HG02588 (cell line): ENCODE measurements around the gene DOCK3.
"Not testable (repeated sequence)": the region's sequence is repeated elsewhere in the genome, so short reads cannot be mapped to it uniquely, and the experiment has no call there.

Source experiments
- ATAC-seq: cut with Tn5 transposase; IDR thresholded peaks from one replicate; pipeline ENCODE4 v1.9.1; 2021; ENCODE audit warnings: mild to moderate bottlenecking, moderate library complexity; ENCODE audit not compliant: unreplicated experiment

DOCK3 gene

DNA sequence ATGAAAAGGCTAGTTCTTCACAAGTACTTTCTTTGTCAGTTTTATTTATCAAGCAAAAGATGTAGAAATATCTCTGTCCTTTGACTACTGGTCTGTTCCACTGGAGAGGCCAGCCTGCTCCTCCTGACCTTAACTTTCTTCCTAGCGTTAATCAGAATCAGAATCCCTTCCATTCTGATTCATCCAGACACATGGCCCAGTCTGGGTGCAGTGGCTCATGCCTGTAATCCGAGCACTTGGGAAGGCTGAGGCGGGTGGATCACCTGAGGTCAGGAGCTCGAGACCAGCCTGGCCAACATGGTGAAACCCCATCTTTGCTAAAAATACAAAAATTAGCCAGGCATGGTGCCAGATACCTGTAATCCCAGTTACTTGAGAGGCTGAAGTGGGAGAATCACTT is 678.4 kb downstream of the DOCK3 start:
- ATAC-seq = no peak

DNA sequence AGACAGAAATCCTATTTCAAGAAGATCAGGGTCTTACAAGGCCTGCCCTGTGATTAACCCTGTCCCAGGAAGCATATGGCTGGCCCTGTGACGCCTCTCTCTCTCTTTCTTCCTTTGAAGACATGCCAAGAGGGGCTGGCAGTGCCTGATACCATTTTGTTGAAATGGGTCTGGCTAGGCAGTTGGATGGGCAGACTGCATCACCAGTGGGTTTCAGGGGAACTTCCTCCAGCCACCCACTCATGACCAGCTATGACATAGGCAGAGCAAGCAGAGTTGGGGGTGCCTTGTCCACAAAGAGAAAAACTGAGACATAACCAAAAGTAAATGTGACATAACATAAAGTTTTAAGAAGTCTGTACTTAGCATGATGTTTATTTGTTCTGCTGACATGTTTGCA is 679.0 kb downstream of the DOCK3 start:
- no peak for ATAC-seq

DNA sequence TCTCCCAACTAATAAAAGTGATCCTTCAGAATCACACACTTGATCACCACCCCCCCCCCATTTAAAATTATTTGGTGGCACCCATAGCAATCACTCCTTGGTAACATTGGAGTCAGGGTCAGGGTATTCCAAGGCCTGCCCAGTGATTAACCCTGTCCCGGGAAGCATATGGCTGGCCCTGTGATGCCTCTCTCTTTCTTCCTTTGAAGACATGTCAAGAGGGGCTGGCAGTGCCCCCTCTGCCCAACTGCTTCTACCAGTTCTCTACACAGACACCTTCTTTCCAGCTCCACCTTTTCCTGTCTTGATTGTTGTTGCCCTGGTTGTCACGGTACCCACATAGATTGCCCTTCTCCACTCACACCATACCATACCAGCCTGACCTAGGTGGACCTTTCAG is 679.4 kb downstream of the DOCK3 start:
- no peak for ATAC-seq

DNA sequence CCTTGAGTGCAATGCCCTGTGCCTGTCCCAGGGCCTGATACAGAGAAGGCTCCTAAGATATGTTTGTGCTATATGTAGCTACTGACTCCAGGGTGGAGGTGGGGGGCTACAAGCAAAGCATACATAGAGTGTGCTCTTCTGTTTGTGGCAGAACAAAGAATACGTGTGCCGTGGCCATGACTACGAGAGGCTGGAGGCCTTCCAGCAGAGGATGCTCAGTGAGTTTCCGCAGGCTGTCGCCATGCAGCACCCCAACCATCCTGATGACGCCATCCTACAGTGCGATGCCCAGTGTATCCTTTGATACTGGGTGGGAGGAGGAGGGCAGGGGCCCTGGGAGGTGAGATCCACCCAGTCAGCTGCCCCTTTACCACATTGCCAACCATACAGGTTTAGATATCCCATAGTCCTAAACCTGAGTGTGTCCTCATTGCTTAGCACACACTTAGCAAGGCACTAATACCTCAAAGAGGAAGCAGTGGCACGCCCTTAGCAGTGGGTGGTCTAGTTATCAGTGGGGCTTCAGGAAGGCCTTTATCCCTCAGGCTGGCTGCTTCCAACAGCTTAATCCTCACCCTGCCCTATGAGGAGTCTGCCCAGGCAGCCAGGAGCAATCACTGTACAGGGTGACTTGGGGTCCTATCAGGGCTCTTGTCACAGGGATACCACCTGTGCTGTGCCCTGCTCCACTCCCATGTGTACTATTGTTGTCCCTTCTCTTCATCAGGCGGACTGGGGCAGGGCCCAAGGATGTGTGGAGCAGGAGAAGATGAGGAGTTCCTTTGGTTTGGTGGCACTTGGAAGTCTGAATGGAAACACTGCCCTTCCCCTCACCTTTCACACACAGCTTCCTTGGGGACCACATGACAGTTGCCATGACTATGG is 680.2 kb downstream of the DOCK3 start:
- ATAC-seq = no peak

DNA sequence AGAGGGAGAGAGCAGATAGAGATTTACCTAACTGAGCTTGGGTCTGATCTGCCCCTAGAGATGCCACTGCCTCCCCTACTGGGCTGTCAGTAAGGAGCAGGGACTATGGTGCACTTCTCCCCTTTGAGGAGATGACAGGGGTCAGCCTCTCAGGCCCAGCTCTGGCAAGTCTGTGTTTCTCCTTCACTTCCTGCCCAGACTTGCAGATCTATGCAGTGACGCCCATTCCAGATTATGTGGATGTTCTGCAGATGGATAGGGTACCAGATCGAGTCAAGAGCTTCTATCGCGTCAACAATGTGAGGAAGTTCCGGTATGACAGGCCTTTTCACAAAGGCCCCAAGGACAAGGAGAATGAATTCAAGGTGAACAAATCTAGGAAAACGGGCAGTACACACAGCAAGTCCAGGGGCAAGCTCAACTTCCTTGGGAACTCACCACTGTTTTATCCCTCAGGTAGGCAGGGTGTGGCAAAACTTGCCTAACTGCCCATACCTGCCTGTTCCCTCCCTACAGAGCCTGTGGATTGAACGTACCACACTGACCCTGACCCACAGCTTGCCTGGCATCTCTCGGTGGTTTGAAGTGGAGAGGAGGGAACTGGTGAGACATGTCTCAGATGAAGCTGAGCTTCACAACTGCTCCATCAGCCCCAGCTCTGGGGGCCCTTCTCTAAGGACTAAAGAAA is 681.3 kb downstream of the DOCK3 start:
- ATAC-seq = no peak

DNA sequence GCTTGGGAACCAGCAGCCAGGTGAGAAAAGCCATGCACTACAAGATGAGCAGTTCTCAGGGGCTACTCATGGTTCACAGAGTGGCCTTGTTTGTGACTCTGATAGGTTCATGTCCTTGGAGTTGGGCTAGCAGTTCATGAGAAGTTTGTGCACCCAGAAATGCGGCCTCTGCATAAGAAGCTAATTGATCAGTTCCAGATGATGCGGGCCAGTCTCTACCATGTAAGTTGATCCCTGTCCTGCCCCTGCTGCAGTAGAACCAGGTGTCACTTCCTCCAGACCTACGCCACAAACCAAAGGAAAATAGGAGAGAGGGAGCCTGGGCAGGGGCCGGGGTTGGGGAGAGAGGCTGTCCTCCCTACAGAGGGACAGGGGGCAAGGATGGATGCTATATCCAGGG is 683.1 kb downstream of the DOCK3 start:
- no peak for ATAC-seq

DNA sequence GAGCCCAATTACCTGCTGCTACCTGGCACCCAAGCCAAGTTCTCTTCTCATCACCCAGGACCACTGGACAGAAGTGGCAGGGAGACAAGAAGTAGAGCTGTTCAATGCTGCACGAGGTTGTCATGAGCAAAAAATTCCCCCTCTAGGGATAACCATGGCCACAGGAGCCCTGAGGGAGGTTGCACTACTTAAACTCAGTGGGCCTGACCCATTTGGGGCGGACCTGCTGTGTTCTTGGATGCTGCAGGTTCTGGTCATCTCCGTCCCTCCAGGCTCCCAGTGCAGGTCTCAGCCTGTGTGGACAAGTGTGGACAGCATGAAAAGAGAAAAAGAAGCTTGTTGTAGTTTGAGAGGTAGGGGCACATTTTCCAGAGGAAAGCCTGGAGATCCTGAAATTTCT is 684.3 kb downstream of the DOCK3 start:
- ATAC-seq = no peak

DNA sequence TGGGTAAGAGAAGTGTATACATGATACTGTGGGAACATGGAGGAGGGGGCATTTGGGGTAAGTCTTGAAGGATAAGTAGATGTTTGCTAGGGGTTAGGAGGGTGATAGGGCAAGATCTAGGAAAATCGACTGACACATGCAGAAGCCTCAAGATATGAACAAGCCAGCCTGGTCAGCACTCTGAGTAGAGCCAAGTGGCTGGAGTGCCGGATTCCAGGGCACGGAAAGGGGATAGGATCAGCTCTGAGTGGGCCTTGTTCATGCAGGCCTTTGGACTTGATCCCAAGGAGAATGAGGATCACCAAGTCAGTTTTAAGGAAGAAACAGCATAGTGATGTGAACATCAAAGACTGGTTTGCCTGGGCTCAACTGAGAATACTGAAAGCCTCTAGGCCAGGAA is 686.1 kb downstream of the DOCK3 start:
- no peak for ATAC-seq

DNA sequence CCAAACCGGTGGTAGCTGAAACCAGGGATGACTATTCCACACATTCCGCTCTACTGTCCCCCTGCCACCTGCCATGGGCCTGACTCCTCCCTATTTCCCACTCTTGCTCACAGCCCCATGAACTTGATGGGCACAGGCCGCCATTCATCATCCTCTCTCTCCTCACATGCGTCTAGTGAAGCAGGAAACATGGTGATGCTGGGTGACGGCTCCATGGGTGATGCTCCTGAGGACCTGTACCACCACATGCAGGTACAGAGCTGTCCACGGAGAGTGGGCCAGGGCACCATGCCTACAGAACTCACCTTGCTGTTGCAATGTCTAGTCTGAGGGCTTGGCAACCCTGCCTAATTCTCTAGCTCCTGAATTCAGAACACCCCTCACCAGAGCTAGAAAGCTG is 687.0 kb downstream of the DOCK3 start:
- ATAC-seq = no peak

DNA sequence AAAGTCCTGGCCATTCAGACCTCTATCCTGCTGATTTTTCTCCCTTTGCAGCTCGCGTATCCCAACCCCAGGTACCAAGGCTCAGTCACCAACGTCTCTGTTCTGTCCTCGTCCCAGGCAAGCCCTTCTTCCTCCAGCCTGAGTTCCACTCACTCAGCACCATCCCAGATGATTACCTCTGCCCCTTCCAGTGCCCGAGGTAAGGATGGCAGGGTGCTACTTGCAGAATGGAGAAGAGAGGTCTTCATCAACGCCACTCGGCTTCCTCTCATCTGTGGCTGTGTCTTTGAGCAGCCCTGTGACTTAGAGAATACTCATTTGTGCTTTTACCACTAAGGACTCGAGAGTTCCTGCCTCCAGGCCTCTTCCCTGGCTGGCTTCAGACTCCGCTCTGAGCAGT is 687.7 kb downstream of the DOCK3 start:
- ATAC-seq = no peak

DNA sequence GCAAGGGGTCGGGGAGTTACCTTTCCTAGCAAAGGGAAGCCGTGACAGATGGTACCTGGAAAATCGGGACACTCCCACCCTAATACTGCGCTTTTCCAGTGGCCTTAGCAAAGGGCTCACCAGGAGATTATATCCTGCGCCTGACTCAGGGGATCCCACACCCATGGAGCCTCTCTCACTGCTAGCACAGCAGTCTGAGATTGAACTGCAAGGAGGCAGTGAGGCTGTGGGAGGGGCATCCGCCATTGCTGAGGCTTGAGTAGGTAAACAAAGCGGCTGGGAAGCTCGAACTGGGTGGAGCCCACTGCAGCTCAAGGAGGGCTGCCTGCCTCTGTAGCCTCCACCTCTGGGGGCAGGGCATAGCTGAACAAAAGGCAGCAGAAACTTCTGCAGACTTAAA is 693.5 kb downstream of the DOCK3 start:
- ATAC-seq = not testable (repeated sequence)

DNA sequence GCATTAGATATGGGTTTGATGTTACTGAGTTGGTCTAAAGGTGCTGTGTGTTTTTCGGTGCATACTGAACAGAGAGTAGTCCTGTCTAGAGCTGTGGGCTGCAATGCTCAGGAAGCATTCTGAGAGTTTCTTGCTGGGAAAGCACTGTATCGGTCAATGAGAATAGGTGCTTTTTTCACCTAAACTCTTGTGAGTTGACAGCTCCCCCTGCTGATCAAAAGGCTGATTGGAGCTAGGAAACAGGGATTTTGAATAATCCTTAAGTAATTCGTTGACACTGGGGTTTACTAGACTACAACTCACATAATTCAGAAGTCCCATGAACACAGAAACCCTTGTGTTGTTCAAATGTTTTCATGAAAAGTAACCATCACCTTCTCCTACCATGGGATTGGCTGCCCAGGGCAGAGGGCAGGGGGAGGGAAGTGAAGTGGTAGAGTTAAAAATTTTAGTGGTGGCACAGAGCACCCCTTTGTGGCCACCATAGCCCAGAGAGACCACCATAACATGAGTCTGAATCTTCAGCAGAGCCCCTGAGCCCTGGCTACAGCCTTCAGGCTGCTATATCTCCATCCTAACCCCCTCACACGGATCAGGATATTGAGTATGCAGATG is 697.3 kb downstream of the DOCK3 start:
- no peak for ATAC-seq

DNA sequence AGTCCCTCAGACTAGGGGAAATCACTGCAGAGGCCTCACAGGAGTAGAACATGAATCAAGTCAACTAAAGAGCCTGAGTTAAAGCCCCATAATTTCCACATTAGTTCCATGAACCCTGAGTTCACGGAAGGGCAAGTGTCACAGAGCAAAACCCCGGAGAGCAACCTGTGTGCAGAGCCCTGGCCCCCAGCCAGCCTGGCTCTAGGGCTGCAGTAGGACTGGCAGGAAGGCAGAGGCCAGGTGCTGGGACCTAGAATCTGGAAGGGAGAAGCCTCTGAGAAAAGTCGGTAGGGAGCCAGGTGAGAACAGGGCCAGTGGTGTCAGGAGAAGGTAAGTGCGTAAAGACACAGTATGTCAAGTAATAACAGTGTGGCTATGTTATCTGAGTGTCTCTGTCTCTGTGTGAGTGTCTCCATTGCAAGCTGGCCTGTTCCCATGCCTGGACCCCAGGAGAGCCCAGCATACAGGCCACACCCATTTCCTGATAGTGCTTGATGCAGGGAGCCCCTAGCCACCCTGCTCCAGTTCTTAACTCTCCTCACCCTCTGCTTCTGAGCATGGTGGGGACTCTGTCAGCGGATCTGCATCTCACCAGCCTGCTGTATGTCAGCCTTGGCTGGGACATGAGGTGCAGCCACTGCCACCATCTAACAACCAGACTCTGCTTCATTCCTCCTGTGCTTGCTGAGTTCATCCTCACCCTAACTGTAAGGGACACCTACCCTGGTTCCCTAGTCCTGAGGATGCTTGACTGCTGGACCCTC is 699.1 kb downstream of the DOCK3 start:
- ATAC-seq = no peak

DNA sequence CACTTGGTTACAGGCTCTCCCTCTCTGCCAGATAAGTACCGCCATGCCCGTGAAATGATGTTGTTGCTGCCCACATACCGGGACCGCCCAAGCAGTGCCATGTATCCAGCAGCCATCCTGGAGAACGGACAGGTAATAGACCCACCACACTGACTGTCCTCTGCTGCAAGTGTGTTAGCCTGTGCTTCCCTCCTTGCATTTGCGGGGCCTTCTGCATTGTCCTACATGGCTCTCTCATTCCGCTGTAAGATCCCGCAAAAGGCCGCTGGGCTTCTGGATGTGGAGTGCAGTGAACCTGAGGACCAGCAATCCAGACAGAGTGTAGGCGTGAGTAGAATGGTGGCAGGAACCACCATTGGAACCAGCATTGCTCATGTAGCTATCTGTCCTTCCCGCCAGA is 699.7 kb downstream of the DOCK3 start:
- no peak for ATAC-seq

DNA sequence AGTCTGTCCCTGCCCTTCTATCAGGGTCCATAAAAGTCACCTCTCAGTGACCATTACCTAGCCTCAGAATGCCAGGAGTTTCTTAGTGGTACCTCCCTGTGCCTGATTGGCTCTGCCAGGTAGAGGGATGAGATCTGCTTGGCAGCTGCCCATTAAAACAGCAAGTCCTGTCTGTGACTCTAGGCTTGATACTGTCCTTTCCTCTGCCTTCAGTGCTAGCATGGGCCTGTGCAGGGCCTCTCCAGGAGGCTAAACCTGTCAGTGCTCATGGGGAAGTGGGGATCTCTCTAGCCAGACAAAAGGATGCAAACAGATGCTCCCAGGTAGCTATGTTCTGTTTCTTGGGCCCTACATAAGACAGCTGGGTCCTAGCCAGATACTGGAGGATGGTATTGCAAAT is 700.4 kb downstream of the DOCK3 start:
- no peak for ATAC-seq

DNA sequence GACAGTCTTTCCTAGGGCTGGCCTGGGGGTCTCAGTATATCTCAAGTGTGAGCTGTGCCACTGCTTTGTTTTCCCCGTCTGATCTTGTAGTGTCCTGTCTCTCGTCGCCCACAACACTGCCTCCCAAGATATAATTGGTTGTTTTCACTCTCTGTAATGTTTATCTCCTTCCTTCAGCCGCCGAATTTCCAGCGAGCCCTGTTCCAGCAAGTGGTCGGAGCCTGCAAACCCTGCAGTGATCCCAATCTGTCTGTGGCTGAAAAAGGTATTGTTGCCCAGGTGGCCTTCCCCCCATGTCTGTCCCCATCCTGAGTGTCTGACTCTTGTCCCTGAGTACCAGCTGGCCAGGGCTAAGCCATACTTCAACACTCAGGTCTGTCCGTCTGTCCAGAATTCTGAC is 700.8 kb downstream of the DOCK3 start:
- ATAC-seq = no peak

DNA sequence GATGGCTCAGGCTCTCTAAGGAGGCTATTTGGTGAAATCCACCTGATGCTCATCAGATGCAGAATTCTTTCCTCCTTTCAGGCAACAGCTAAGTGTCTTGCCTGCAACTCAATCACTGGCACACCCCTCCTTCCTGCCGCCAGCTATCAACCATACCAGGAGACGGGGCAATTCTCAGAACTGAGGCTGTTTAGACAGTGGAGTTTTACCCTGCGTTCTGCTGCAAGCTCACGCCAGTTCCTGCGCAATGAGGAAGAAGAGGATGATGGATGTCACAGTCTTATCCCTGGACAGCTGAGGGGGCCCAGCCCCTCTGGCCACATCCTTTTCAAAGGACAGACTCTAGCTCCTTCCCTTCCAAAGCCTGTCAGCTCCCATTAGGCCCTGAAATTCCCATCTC is 703.3 kb downstream of the DOCK3 start:
- ATAC-seq = no peak

DNA sequence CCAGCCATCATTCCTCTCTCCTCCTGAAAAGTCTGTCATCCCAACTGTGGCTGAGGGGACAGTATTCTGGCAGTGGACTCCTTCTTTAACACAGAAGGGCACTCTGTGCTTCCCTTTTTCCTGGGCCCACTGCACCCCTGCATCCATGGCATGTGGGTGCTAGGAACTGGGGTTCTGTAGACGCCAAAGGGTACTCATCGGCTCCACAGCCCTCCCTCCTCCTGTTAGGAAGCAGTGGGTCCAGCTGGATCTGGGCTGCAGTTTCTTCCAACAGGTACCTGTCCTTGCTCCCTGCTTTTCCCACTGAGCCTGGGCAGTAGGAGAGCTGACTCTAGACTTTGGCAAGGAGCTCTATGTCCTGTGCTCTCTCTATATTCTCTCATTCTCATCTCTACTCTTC is 704.0 kb downstream of the DOCK3 start:
- no peak for ATAC-seq

DNA sequence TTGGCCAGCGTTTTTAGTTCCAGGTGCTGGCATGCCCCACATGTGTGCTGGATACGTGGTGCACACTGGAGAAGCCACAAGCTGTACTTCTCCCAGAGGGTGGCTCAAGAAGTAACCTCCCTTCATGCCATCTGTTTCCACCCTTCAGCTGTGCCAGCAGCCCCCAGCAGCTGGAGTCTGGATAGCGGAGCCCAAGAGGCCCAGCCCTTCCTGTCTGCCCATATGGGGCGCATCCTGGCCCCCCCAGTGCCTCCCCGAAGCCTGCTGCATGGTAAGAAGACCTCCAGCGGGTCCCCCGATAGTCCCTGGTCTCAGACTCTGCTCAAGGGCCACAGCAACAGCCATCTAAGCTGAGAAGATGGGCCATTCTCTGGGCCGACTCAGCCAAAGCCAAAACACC is 704.6 kb downstream of the DOCK3 start:
- no peak for ATAC-seq

DNA sequence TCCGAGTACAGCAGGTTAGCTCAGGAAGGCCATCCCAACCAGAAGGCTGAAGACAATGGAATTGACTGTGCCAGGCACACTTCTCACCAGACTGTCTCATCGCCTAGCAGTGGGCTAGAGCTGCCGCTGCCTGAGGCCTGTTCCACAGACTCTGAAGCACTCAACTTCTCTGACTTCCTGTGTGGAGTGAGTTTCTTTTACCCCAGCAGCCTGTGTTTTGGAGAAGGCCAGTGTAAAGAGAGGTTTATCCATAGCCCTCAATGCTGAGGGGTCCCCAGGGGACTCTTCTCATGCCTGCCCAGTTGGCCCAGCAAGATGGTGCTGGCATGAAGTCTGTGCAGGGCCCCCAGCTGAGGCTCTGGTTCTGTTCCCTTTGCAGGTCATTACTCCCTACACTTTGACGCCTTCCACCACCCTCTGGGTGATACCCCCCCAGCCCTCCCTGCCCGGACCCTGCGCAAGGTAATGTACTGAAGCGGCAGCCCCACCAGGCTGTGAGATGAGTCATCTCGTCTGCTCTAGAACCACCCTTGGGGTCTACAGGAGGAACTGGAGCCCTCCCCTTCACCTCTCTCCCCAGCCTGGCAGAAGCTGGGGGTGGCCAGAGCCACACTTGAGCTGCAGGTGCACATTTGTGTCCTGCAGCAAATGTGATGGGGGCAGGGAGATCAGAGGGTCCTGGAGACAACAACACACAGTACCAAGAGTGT is 705.2 kb downstream of the DOCK3 start:
- ATAC-seq = no peak
